HUES64 (cell line): ENCODE data around the gene BRD9.

Experiments
- H3K27ac ChIP-seq: 2 replicates; pipeline ENCODE4 v1.7.0; 2013; ENCODE audit warnings: low read depth, low read length, inconsistent platforms
- H3K27me3 ChIP-seq: 2 replicates; pipeline ENCODE4 v1.6.1; 2013; ENCODE audit warnings: mild to moderate bottlenecking, low read length; ENCODE audit not compliant: insufficient read depth
- H3K36me3 ChIP-seq: 2 replicates; pipeline ENCODE4 v1.6.1; 2013; ENCODE audit warnings: mild to moderate bottlenecking, low read length; ENCODE audit not compliant: insufficient read depth
- H3K4me1 ChIP-seq: 2 replicates; pipeline ENCODE4 v1.6.1; 2013; ENCODE audit warnings: mild to moderate bottlenecking, low read length, moderate library complexity; ENCODE audit not compliant: insufficient read depth
- H3K4me3 ChIP-seq: 2 replicates; pipeline ENCODE4 v1.5.1; 2013; ENCODE audit warnings: mild to moderate bottlenecking, low read length, moderate library complexity
- H3K9ac ChIP-seq: 2 replicates; pipeline ENCODE4 v1.6.1; 2013; ENCODE audit warnings: mild to moderate bottlenecking, low read depth, low read length
- H3K9me3 ChIP-seq: 2 replicates; pipeline ENCODE4 v1.6.1; 2013; ENCODE audit warnings: low read depth, low read length; ENCODE audit not compliant: insufficient read depth
- WGBS: fragments of 150-250, 120-280 bp; methylation state at CpG from one replicate; pipeline ENCODE4 v1.1.7; 2013; ENCODE audit warnings: missing lambda C conversion rate; 5-methylcytosine and 5-hydroxymethylcytosine counted together

Gene BRD9

DNA sequence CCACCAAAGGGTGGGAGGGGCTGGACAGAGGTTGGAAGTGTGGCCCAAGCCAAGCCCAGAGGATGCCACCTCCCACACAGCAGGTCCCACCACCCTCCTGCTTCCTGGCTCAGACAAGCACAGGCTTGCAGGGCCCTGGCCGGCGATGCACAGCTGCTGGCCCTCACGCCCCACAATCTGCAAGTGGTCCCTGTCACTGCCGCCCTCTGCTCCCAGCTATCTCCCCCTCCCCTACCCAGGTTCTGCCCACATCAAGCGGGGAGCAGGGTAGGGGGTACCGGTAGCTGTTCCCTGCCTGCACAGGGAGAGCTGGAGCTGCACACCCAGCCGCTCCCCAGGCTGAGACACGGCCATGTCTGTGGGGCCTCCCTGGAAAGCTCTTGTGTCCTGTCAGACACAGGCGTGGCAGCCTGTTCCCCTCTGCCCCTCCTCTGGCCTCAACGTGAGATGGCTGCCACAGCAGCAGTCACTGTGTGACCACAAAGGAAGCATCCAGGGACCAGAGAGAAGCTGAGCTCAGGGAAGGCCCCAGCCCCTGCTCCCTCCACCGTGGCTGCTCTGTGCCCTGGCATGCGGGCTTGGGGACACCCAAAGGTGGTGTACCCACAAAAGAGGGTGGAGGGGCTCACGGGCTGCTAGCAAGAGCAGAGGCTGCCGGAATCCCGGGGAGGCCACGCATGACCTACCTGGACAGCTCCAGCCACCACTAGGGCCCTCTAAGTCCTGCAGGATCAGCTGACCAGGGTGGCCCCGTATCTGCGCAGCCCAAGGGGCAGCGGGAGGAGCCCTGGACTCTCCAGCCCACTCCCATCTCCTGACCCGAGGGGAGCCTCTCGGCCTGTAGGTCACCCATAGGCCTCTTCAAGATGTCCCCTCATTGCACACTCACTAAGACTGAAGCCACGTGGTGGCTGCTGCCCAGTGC is 30.9 kb downstream of the BRD9 start:
- Histone ChIP-seq H3K9ac (no peak overlapping the region), H3K4me1 (no peaks in the 10 kb centered on the region)
- WGBS = 92% methylated on average over 22 of the region's 22 CpGs

GRCh38 chr5:860506-861150 is 32.0 kb downstream of the BRD9 start:
- Histone ChIP-seq H3K4me1 (no peaks in the 10 kb centered on the region), H3K9me3 (no peaks in the 10 kb centered on the region), H3K27me3 (no peaks in the 10 kb centered on the region), H3K36me3 (peaks cover 32% of the 10 kb centered on the region), H3K4me3 (no peak overlapping the region), H3K27ac (no peak overlapping the region), H3K9ac (no peak overlapping the region)
- 93% methylated on average over 15 of the region's 15 CpGs for WGBS

More for the DNA sequence above, 30.9 kb downstream of the BRD9 start:
- H3K27me3 ChIP-seq = no peaks in the 10 kb centered on the region
- peaks cover 43% of the 10 kb centered on the region for H3K36me3 ChIP-seq
- H3K9me3 ChIP-seq = no peaks in the 10 kb centered on the region
- no peak overlapping the region for H3K4me3 ChIP-seq
- H3K27ac ChIP-seq = no peak overlapping the region

GRCh38 chr5:859798-860296 is 32.8 kb downstream of the BRD9 start:
- Histone ChIP-seq H3K27ac (no peak overlapping the region), H3K4me1 (no peaks in the 10 kb centered on the region), H3K9ac (no peak overlapping the region), H3K4me3 (no peak overlapping the region), H3K9me3 (no peaks in the 10 kb centered on the region), H3K27me3 (no peaks in the 10 kb centered on the region), H3K36me3 (peaks cover 25% of the 10 kb centered on the region)
- 94% methylated on average over 16 of the region's 16 CpGs for WGBS

DNA sequence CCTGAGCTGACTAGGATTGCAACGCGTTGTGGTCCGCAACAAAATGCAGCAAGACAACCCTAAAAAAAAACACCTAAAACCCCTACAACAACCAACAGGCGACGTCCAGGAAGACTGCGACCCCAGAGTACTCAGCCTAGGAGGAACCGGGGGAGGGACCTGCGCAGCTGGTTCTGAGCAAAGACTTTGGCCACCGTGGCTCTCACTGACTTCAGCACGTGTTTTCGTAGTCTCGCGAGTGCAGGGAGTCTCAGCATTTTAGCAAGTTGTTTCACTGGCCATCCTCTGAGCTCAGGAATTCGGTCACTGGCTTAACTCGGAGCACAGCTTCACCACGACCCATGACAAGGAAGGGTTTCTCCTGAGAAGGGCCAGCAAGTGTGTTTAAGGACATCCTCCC is 33.2 kb downstream of the BRD9 start:
- H3K9ac ChIP-seq = no peak overlapping the region
- 94% methylated on average over 16 of the region's 16 CpGs for WGBS
- no peaks in the 10 kb centered on the region for H3K27me3 ChIP-seq
- H3K4me3 ChIP-seq = no peak overlapping the region
- no peak overlapping the region for H3K27ac ChIP-seq
- H3K4me1 ChIP-seq = no peaks in the 10 kb centered on the region
- H3K9me3 ChIP-seq = no peaks in the 10 kb centered on the region
- H3K36me3 ChIP-seq = peaks cover 20% of the 10 kb centered on the region

- Histone ChIP-seq H3K9me3 (no peaks in the 10 kb centered on the region), H3K27me3 (no peaks in the 10 kb centered on the region), H3K4me1 (no peaks in the 10 kb centered on the region), H3K9ac (no peak overlapping the region), H3K27ac (no peak overlapping the region), H3K4me3 (no peak overlapping the region), H3K36me3 (peaks cover 13% of the 10 kb centered on the region)
- 97% methylated on average over 11 of the region's 11 CpGs for WGBS
These were observed 33.9 kb downstream of the BRD9 start for GRCh38 chr5:858726-859125.

DNA sequence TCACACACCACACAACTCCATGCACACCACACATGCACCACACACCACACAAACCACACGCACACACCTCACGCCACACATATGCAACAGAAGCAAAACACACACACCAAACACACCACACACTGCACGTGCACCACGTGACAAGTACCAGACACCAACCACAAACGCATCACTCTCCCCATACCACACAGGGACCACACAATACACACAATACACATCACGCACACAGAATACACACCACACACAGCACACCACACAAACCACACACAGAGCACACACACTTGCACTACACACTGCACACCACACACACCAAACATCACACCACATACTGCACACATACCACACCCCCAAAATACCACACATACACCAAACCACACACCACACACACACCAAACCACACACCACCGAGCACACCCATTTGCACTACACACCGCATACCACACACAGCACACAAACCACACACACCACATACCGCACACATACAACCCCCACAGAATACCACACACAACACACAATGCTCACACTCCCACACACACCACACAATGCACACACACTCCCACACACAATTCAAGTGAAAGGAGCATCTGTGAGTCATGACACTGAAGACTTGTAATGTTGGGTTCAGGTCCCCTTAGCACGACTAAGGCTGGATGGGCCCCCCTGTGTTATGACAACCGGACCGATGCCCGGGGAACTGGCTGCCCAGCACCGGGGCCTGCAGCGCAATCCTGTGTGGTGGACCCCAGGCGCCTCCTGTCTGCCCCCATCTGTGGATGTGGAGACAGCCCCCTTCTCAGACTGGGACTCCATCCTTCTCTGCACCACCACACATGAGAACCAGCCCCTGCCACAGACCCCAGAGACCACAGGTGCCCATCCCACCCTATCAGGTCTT is 35.8 kb downstream of the BRD9 start:
- Histone ChIP-seq H3K4me3 (no peak overlapping the region), H3K4me1 (no peaks in the 10 kb centered on the region), H3K27ac (no peak overlapping the region), H3K9ac (no peak overlapping the region), H3K36me3 (no peaks in the 10 kb centered on the region), H3K9me3 (no peaks in the 10 kb centered on the region), H3K27me3 (no peaks in the 10 kb centered on the region)
- WGBS = 91% methylated on average over 16 of the region's 16 CpGs

DNA sequence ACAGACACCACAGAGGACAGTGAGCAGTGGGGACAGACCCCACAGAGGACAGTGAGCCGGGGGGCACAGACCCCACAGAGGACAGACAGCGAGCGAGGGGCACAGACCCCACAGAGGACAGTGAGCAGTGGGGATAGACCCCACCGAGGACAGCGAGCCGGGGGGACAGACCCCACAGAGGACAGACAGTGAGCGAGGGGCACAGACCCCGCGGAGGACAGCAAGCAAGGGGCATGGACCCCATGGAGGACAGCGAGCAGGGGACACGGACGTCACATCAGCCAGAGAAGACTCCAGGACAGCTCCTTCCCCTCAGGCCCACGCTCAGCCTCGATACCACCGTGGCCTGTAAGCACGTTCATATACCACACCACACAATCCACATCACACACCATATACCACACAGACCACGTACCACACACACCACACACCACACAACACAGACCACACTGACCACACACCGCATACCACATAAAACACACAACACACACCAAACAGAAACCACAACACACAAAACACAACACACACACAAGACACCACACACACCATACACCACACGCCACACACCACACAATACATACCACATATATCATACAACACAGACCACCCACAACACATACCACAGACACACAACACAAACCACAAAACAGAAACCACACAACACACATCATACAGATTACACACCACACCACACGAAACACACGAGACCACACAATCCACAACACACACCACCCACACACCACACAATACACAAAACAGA is 36.6 kb downstream of the BRD9 start:
- Histone ChIP-seq H3K27me3 (no peaks in the 10 kb centered on the region), H3K9me3 (no peaks in the 10 kb centered on the region)
- WGBS = 90% methylated on average over 21 of the region's 21 CpGs

DNA sequence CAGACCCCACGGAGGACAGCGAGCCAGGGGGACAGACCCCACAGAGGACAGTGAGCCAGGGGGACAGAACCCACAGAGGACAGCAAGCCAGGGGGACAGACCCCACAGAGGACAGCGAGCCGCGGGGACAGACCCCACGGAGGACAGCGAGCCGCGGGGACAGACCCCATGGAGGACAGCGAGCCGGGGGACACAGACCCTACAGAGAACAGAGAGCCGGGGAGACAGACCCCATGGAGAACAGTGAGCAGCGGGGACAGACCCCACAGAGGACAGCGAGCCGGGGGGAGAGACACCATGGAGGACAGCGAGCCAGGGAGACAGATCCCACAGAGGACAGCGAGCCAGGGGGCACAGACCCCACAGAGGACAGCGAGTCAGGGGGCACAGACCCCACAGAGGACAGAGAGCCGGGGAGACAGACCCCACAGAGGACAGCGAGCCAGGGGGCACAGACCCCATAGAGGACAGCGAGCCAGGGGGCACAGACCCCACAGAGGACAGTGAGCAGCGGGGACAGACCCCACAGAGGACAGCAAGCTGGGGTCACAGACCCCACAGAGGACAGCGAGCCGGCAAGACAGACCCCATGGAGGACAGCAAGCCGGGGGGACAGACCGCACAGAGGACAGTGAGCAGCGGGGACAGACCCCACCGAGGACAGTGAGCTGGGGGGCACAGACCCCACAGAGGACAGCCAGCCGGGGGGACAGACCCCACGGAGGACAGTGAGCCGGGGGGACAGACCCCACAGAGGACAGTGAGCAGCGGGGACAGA is 37.4 kb downstream of the BRD9 start:
- no peak overlapping the region for H3K4me3 ChIP-seq

More for the DNA sequence above, 36.6 kb downstream of the BRD9 start:
- H3K9ac ChIP-seq = no peak overlapping the region
- H3K27ac ChIP-seq = no peak overlapping the region
- no peaks in the 10 kb centered on the region for H3K4me1 ChIP-seq
- H3K36me3 ChIP-seq = no peaks in the 10 kb centered on the region
- no peak overlapping the region for H3K4me3 ChIP-seq

GRCh38 chr5:854217-854616 is 38.4 kb downstream of the BRD9 start:
- H3K9me3 ChIP-seq = no peaks in the 10 kb centered on the region
- WGBS = 90% methylated on average over 13 of the region's 13 CpGs
- H3K27ac ChIP-seq = no peak overlapping the region
- no peak overlapping the region for H3K4me3 ChIP-seq
- H3K9ac ChIP-seq = no peak overlapping the region
- no peaks in the 10 kb centered on the region for H3K27me3 ChIP-seq
- H3K4me1 ChIP-seq = no peaks in the 10 kb centered on the region
- H3K36me3 ChIP-seq = no peaks in the 10 kb centered on the region

More for the DNA sequence above, 37.4 kb downstream of the BRD9 start:
- Histone ChIP-seq H3K9ac (no peak overlapping the region), H3K4me1 (no peaks in the 10 kb centered on the region), H3K9me3 (no peaks in the 10 kb centered on the region), H3K27ac (no peak overlapping the region), H3K27me3 (no peaks in the 10 kb centered on the region), H3K36me3 (no peaks in the 10 kb centered on the region)
- 91% methylated on average over 32 of the region's 32 CpGs for WGBS
